Stimulated activated naive B cell treated with anti-CD40 and anti-IgM and Interleukin-4, amounts not matched to agents 10 μg/mL and 1 μg/mL and 100 μg/mL, for 72 hours (primary cell): ENCODE data around the gene KMT2B.
"Not testable (repeated sequence)": the region's sequence is repeated elsewhere in the genome, so short reads cannot be mapped to it uniquely, and the experiment has no call there.

Source experiments
- ATAC-seq, 2 donors: fragments of 150-1000 bp; cut with Tn5 transposase; replicated peaks; 2 replicates each; pipeline ENCODE4 v1.10.0; 2021; ENCODE audit warnings: moderate library complexity in 1 of 2
- DNase-seq: peaks from one replicate; pipeline ENCODE4 v3.0.0; 2021
- H3K27ac Mint-ChIP-seq: one replicate; pipeline ENCODE4 v1.8.0; 2022; ENCODE audit warnings: mild to moderate bottlenecking, mixed read lengths
- H3K27me3 Mint-ChIP-seq, 2 donors: one replicate each; pipeline ENCODE4 v1.8.0; 2022; ENCODE audit warnings: mixed read lengths in 2 of 2
- H3K36me3 Mint-ChIP-seq, 2 donors: one replicate each; pipeline ENCODE4 v1.8.0; 2022; ENCODE audit warnings: mixed read lengths in 2 of 2, mild to moderate bottlenecking in 1 of 2
- H3K4me1 Mint-ChIP-seq, 2 donors: one replicate each; pipeline ENCODE4 v1.8.0; 2022; ENCODE audit warnings: mixed read lengths in 2 of 2, mild to moderate bottlenecking in 1 of 2
- H3K4me3 Mint-ChIP-seq, 2 donors: one replicate each; pipeline ENCODE4 v1.8.0; 2022; ENCODE audit warnings: mild to moderate bottlenecking in 2 of 2, mixed read lengths in 2 of 2, moderate library complexity in 1 of 2
- H3K9me3 Mint-ChIP-seq, 2 donors: one replicate each; pipeline ENCODE4 v1.8.0; 2022; ENCODE audit warnings: mixed read lengths in 2 of 2, mild to moderate bottlenecking in 1 of 2

Gene KMT2B

GRCh38 chr19:35757749-35758608 lies 40.2 kb downstream of the KMT2B start, which contains the start of gene PROSER3:
Gene PROSER3, plus strand, starts transcription at chr19:35758176. Its CDS starts 40 bp downstream, at chr19:35758216.
- no peaks in the 10 kb centered on the region for H3K9me3 Mint-ChIP-seq
- H3K27ac Mint-ChIP-seq: peak within 1 kb of the TSS; percentile 97
- H3K4me3 Mint-ChIP-seq: peak within 1 kb of the TSS; percentile 91 to 94
- peak; percentile 97 for ATAC-seq
- peaks cover 20 to 22% of the 10 kb centered on the region in 2 donors for H3K27me3 Mint-ChIP-seq
- H3K36me3 Mint-ChIP-seq: peaks cover 35 to 41% of the 10 kb centered on the region in 2 donors
- DNase-seq: peak; percentile 100
- H3K4me1 Mint-ChIP-seq: peaks cover 23 to 38% of the 10 kb centered on the region in 2 donors

- Mint-ChIP-seq H3K36me3 (peaks cover 22 to 34% of the 10 kb centered on the region in 2 donors), H3K4me1 (peaks cover 23 to 37% of the 10 kb centered on the region in 2 donors), H3K27me3 (peaks cover 13 to 17% of the 10 kb centered on the region in 2 donors), H3K4me3 (peak overlapping the region in 1 of 2 donors; percentile 94), H3K9me3 (no peaks in the 10 kb centered on the region), H3K27ac (no peak overlapping the region)
- no peak for ATAC-seq
- no peak for DNase-seq
Measured at GRCh38 chr19:35759697-35760096, 41.9 kb downstream of the KMT2B start.

GRCh38 chr19:35760711-35761349 lies 43.0 kb downstream of the KMT2B start:
- DNase-seq (no peak), ATAC-seq (no peak)
- Mint-ChIP-seq H3K27ac (no peak overlapping the region), H3K36me3 (peaks cover 19 to 35% of the 10 kb centered on the region in 2 donors), H3K9me3 (no peaks in the 10 kb centered on the region), H3K27me3 (peaks cover 7 to 8% of the 10 kb centered on the region in 2 donors), H3K4me1 (peaks cover 17 to 29% of the 10 kb centered on the region in 2 donors), H3K4me3 (no peak overlapping the region)

GRCh38 chr19:35764432-35765315 lies 46.9 kb downstream of the KMT2B start:
- H3K27ac Mint-ChIP-seq: no peak overlapping the region
- ATAC-seq (no peak), DNase-seq (no peak)
- H3K4me3 Mint-ChIP-seq: no peak overlapping the region
- H3K4me1 Mint-ChIP-seq: peaks cover 16 to 17% of the 10 kb centered on the region in 2 donors
- H3K27me3 Mint-ChIP-seq: no peaks in the 10 kb centered on the region
- peaks cover 19 to 39% of the 10 kb centered on the region in 2 donors for H3K36me3 Mint-ChIP-seq
- H3K9me3 Mint-ChIP-seq: no peaks in the 10 kb centered on the region

- Mint-ChIP-seq H3K9me3 (no peaks in the 10 kb centered on the region), H3K36me3 (peaks cover 19 to 38% of the 10 kb centered on the region in 2 donors), H3K4me1 (peaks cover 15 to 16% of the 10 kb centered on the region in 2 donors), H3K27me3 (no peaks in the 10 kb centered on the region), H3K27ac (peak overlapping the region; percentile 75), H3K4me3 (no peak overlapping the region)
- DNase-seq (no peak), ATAC-seq (no peak)
Measured at GRCh38 chr19:35766571-35767104, 48.8 kb downstream of the KMT2B start.

GRCh38 chr19:35767288-35768081 lies 49.7 kb downstream of the KMT2B start:
- Mint-ChIP-seq H3K36me3 (peaks cover 16 to 32% of the 10 kb centered on the region in 2 donors), H3K4me1 (peaks cover 15 to 16% of the 10 kb centered on the region in 2 donors)

GRCh38 chr19:35768082-35768421 lies 50.2 kb downstream of the KMT2B start:
- Mint-ChIP-seq H3K27ac (peak overlapping the region; percentile 48), H3K36me3 (peaks cover 16 to 32% of the 10 kb centered on the region in 2 donors), H3K9me3 (no peaks in the 10 kb centered on the region), H3K4me1 (peaks cover 15 to 16% of the 10 kb centered on the region in 2 donors), H3K4me3 (peak overlapping the region in 1 of 2 donors; percentile 52), H3K27me3 (no peaks in the 10 kb centered on the region)
- ATAC-seq (no peak), DNase-seq (no peak)

More at GRCh38 chr19:35767288-35768081, 49.7 kb downstream of the KMT2B start:
- Mint-ChIP-seq H3K27me3 (no peaks in the 10 kb centered on the region), H3K4me3 (no peak overlapping the region), H3K9me3 (no peaks in the 10 kb centered on the region), H3K27ac (peak overlapping the region; percentile 48)
- DNase-seq (no peak), ATAC-seq (peak in 1 of 2 donors; percentile 64)

- not testable (repeated sequence) for H3K4me3 Mint-ChIP-seq, H3K9me3 Mint-ChIP-seq, H3K27ac Mint-ChIP-seq, H3K27me3 Mint-ChIP-seq, ATAC-seq, DNase-seq
- peaks cover 18 to 28% of the 10 kb centered on the region in 2 donors for H3K4me1 Mint-ChIP-seq
- peaks cover 7 to 12% of the 10 kb centered on the region in 2 donors for H3K36me3 Mint-ChIP-seq
Measured at GRCh38 chr19:35772362-35772761, 54.6 kb downstream of the KMT2B start.

GRCh38 chr19:35773020-35773806 lies 55.4 kb downstream of the KMT2B start:
- no peaks in the 10 kb centered on the region for H3K27me3 Mint-ChIP-seq
- ATAC-seq: no peak
- peaks cover 9 to 21% of the 10 kb centered on the region in 2 donors for H3K4me1 Mint-ChIP-seq
- H3K36me3 Mint-ChIP-seq: peaks cover 5 to 9% of the 10 kb centered on the region in 2 donors
- DNase-seq: no peak
- no peaks in the 10 kb centered on the region for H3K9me3 Mint-ChIP-seq
- H3K4me3 Mint-ChIP-seq: no peak overlapping the region
- no peak overlapping the region for H3K27ac Mint-ChIP-seq

- Mint-ChIP-seq H3K36me3 (no peaks in the 10 kb centered on the region), H3K9me3 (no peaks in the 10 kb centered on the region), H3K4me1 (peaks cover 8 to 13% of the 10 kb centered on the region in 2 donors), H3K27me3 (no peaks in the 10 kb centered on the region), H3K27ac (no peak overlapping the region), H3K4me3 (peak overlapping the region; percentile 76 to 81)
- ATAC-seq (no peak), DNase-seq (no peak)
Measured at GRCh38 chr19:35774274-35775045, 56.7 kb downstream of the KMT2B start.

GRCh38 chr19:35775046-35775297 lies 57.2 kb downstream of the KMT2B start:
- Mint-ChIP-seq H3K27me3 (no peaks in the 10 kb centered on the region), H3K27ac (peak overlapping the region; percentile 71), H3K4me3 (peak overlapping the region; percentile 76 to 81), H3K36me3 (no peaks in the 10 kb centered on the region), H3K9me3 (no peaks in the 10 kb centered on the region), H3K4me1 (peaks cover 8 to 13% of the 10 kb centered on the region in 2 donors)
- ATAC-seq (peak in 1 of 2 donors; percentile 17), DNase-seq (no peak)
